ENCODE results near the gene FUS.

- no peak for TF ChIP-seq CTCF (IDR thresholded peaks at IDR 0.05)
- no peak for TF ChIP-seq POLR2A (IDR thresholded peaks at IDR 0.05)
Measured at GRCh38 chr16:31130336-31130891, 49.5 kb upstream of the FUS start.

All from right lobe of liver (tissue), 4 donors.